ENCODE measurements around the gene ADAMTS16.

DNA sequence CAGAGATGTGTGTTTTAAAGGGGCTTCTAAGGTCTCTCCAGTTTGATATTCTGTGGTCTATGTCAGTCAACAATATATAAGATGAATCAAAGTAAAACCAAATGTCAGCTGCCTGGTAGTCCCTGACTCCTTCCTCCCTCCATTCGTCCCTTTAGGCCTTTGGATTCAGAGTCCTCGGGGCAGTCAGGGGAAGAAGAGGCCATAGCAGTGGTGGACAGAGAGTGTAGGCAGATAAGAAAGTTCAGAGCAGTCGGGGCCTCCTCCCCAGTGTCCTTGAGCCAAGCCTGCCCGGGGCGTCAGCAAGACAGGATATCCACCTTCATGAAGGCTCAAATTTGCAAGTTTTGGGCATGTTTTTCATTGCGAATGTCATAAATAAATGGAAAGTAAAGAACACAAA, 110.6 kb downstream of the ADAMTS16 start:
- TF ChIP-seq GATA2 (IDR thresholded peaks at IDR 0.05; ENCODE audit: low read depth, low read length) (no peak), GATA3 (IDR thresholded peaks at IDR 0.05; ENCODE audit: low read depth, low read length) (no peak)

Measured in SH-SY5Y (cell line).